Measurements from ENCODE around the gene TRPC5OS.
A peak's percentile ranks its signal among the peaks of the same experiment; 100 is the strongest.

Gene TRPC5OS

GRCh38 chrX:111869639-111870034 lies 6.3 kb upstream of the TRPC5OS start:
- H3K27ac ChIP-seq = no peak overlapping the region
- TF ChIP-seq CTCF (conservative IDR thresholded peaks at IDR 0.05) (peak; percentile 75), ZFX (IDR thresholded peaks at IDR 0.05) (no peak)

GRCh38 chrX:111874241-111874640 lies 1.7 kb upstream of the TRPC5OS start:
- H3K27ac ChIP-seq = no peak overlapping the region
- no peak for TF ChIP-seq CTCF (conservative IDR thresholded peaks at IDR 0.05)
- TF ChIP-seq ZFX (IDR thresholded peaks at IDR 0.05) = no peak

GRCh38 chrX:111876646-111877045 lies 665 bp downstream of the TRPC5OS start:
- no peak overlapping the region for H3K27ac ChIP-seq
- TF ChIP-seq ZFX (IDR thresholded peaks at IDR 0.05) = no peak
- TF ChIP-seq CTCF (conservative IDR thresholded peaks at IDR 0.05) = no peak

GRCh38 chrX:111877681-111878080 lies 1.7 kb downstream of the TRPC5OS start:
- TF ChIP-seq ZFX (IDR thresholded peaks at IDR 0.05) = no peak
- no peak overlapping the region for H3K27ac ChIP-seq

- no peak overlapping the region for H3K27ac ChIP-seq
- no peak for TF ChIP-seq CTCF (conservative IDR thresholded peaks at IDR 0.05)
- no peak for TF ChIP-seq ZFX (IDR thresholded peaks at IDR 0.05)
Measured at GRCh38 chrX:111880735-111881134, 4.8 kb downstream of the TRPC5OS start.

GRCh38 chrX:111881715-111882114 lies 5.7 kb downstream of the TRPC5OS start:
- TF ChIP-seq CTCF (conservative IDR thresholded peaks at IDR 0.05) (no peak), ZFX (IDR thresholded peaks at IDR 0.05) (no peak)
- H3K27ac ChIP-seq = no peak overlapping the region

GRCh38 chrX:111886678-111887077 lies 10.7 kb downstream of the TRPC5OS start:
- H3K27ac ChIP-seq = no peak overlapping the region
- TF ChIP-seq ZFX (IDR thresholded peaks at IDR 0.05) (no peak), CTCF (conservative IDR thresholded peaks at IDR 0.05) (no peak)

GRCh38 chrX:111888600-111888999 lies 12.6 kb downstream of the TRPC5OS start:
- TF ChIP-seq CTCF (conservative IDR thresholded peaks at IDR 0.05) (no peak), ZFX (IDR thresholded peaks at IDR 0.05) (no peak)
- H3K27ac ChIP-seq = no peak overlapping the region
